Ishikawa (cell line): ENCODE measurements around the gene FAM174C.

Experiments
- CEBPB ChIP-seq: IDR thresholded peaks from 2 replicates; pipeline ENCODE4 v1.6.1; 2012
- CREB1 ChIP-seq: IDR thresholded peaks from 2 replicates; pipeline ENCODE4 v1.6.1; 2012; ENCODE audit warnings: low read depth
- EGR1 ChIP-seq: IDR thresholded peaks from 2 replicates; pipeline ENCODE4 v1.6.1; 2012
- EP300 ChIP-seq: IDR thresholded peaks from 2 replicates; pipeline ENCODE4 v1.6.1; 2012; ENCODE audit warnings: borderline replicate concordance
- NFIC ChIP-seq: IDR thresholded peaks from 2 replicates; pipeline ENCODE4 v1.6.1; 2012
- RAD21 ChIP-seq: IDR thresholded peaks from 2 replicates; pipeline ENCODE4 v1.6.1; 2012; ENCODE audit warnings: low read depth
- TAF1 ChIP-seq: IDR thresholded peaks from 2 replicates; pipeline ENCODE4 v1.6.1; 2012; ENCODE audit warnings: low read depth, mild to moderate bottlenecking
- TEAD4 ChIP-seq: IDR thresholded peaks from 2 replicates; pipeline ENCODE4 v1.6.1; 2012
- ZBTB7A ChIP-seq: IDR thresholded peaks from 2 replicates; pipeline ENCODE4 v1.6.1; 2012; ENCODE audit warnings: low read depth
- TF ChIP-seq, protein P1 (sequence below): IDR thresholded peaks from 2 replicates; pipeline ENCODE4 v1.6.1; 2012
- TF ChIP-seq, protein P2 (sequence below): IDR thresholded peaks from 2 replicates; pipeline ENCODE4 v1.6.1; 2012; ENCODE audit warnings: low read depth, mild to moderate bottlenecking
- TF ChIP-seq, protein P3 (sequence below): IDR thresholded peaks from 2 replicates; pipeline ENCODE4 v1.6.1; 2012

DNA sequence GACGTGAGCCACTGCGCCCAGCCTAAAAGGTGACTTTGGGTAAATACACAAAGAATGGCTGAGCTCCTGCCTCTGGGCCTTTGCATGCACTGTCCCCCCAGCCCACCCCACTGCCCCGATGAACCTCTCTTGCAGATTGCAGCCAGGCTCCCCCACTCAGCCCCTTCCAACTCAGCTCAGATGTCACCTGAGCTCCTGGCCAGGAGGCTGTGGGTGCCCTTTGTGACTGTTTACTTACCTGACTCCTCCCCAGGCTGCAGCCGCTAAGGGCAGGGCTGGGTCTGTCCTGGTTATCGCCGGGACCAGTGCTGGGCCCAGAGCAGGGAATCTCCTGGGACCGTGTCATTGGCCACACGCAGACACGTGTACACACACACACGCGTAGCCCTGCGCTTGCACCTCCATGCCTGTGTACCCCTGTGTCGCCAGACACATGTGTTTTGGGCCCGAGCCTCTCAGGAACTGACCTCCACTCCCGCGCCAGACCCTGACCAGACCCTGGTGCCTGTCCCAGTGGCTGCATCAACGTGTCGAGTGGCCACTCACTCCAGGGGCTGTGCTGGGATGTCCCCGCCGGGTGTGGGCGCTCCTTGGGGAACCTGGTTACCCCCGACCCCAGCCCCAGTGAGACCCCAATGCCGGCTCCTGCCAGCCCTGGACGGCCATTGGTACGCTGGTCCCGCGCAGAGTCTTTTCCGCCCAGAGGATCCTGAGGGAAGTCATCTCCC is 29.0 kb downstream of the FAM174C start:
- TF ChIP-seq RAD21 (no peak), NFIC (no peak), EGR1 (no peak), ZBTB7A (no peak), TAF1 (no peak), CEBPB (no peak), TEAD4 (no peak), EP300 (no peak), CREB1 (no peak)
- TF ChIP-seq, protein P1, sequence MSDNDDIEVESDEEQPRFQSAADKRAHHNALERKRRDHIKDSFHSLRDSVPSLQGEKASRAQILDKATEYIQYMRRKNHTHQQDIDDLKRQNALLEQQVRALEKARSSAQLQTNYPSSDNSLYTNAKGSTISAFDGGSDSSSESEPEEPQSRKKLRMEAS: no peak
- TF ChIP-seq, protein P2, sequence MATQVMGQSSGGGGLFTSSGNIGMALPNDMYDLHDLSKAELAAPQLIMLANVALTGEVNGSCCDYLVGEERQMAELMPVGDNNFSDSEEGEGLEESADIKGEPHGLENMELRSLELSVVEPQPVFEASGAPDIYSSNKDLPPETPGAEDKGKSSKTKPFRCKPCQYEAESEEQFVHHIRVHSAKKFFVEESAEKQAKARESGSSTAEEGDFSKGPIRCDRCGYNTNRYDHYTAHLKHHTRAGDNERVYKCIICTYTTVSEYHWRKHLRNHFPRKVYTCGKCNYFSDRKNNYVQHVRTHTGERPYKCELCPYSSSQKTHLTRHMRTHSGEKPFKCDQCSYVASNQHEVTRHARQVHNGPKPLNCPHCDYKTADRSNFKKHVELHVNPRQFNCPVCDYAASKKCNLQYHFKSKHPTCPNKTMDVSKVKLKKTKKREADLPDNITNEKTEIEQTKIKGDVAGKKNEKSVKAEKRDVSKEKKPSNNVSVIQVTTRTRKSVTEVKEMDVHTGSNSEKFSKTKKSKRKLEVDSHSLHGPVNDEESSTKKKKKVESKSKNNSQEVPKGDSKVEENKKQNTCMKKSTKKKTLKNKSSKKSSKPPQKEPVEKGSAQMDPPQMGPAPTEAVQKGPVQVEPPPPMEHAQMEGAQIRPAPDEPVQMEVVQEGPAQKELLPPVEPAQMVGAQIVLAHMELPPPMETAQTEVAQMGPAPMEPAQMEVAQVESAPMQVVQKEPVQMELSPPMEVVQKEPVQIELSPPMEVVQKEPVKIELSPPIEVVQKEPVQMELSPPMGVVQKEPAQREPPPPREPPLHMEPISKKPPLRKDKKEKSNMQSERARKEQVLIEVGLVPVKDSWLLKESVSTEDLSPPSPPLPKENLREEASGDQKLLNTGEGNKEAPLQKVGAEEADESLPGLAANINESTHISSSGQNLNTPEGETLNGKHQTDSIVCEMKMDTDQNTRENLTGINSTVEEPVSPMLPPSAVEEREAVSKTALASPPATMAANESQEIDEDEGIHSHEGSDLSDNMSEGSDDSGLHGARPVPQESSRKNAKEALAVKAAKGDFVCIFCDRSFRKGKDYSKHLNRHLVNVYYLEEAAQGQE: no peak
- TF ChIP-seq, protein P3, sequence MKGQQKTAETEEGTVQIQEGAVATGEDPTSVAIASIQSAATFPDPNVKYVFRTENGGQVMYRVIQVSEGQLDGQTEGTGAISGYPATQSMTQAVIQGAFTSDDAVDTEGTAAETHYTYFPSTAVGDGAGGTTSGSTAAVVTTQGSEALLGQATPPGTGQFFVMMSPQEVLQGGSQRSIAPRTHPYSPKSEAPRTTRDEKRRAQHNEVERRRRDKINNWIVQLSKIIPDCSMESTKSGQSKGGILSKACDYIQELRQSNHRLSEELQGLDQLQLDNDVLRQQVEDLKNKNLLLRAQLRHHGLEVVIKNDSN: no peak
